GM12878 (cell line): Measurements from ENCODE around the gene ANKS1A.

Experiments used
- BRCA1 ChIP-seq: IDR thresholded peaks from 2 replicates; pipeline ENCODE4 v1.6.1; 2011; ENCODE audit warnings: low read depth, low read length, improper control_type of control experiment
- FOXK2 ChIP-seq: fragments of 450-650 bp; IDR thresholded peaks from 2 replicates; pipeline ENCODE4 v1.6.1; 2017; ENCODE audit warnings: mild to moderate bottlenecking, moderate library complexity
- POLR2A ChIP-seq: IDR thresholded peaks from 2 replicates; pipeline ENCODE4 v1.6.1; 2011; ENCODE audit warnings: low read depth, mild to moderate bottlenecking, low read length
- TF ChIP-seq, protein P1 (sequence below): IDR thresholded peaks from 2 replicates; pipeline ENCODE4 v1.6.1; 2012; ENCODE audit warnings: low read depth, low read length, improper control_type of control experiment
- TF ChIP-seq, protein P2 (sequence below), 3 experiments: IDR thresholded peaks in 2 of 3; conservative IDR thresholded peaks in 1 of 3; 2 replicates each; pipeline ENCODE4 v1.5.1; 2011; ENCODE audit warnings: low read depth in 3 of 3, low read length in 3 of 3, mild to moderate bottlenecking in 3 of 3, control low read depth in 2 of 3, moderate library complexity in 2 of 3, inconsistent platforms in 1 of 3, mixed read lengths in 1 of 3; ENCODE audit not compliant: control insufficient read depth in 2 of 3, insufficient read depth in 1 of 3; ENCODE audit errors: extremely low read depth in 1 of 3
- TF ChIP-seq, protein P3 (sequence below): IDR thresholded peaks from 2 replicates; pipeline ENCODE4 v1.6.1; 2011; ENCODE audit warnings: low read depth, low read length, improper control_type of control experiment, borderline replicate concordance
- TF ChIP-seq, protein P4 (sequence below): IDR thresholded peaks from 2 replicates; pipeline ENCODE4 v1.6.1; 2012; ENCODE audit warnings: low read depth, low read length, improper control_type of control experiment

DNA sequence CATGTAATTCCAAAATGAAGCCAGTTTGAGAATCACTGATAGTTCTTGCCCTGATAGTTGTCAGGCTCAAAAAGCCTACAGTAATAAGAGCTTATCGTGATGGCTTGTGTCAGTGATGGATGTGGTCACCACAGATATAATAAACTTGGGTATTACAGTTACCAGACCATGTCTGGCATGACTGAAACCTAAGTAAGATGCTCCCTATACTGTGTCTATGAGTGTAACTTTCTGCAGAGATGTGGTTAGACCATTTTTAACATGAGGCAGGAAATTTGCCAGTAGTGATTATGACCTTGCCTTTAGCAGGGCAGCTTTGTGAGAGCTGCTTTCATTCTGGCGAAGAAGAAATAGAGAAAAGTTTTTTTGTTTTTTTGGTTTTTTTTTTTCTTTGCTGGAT, 90.2 kb downstream of the ANKS1A start:
- TF ChIP-seq, protein P1, sequence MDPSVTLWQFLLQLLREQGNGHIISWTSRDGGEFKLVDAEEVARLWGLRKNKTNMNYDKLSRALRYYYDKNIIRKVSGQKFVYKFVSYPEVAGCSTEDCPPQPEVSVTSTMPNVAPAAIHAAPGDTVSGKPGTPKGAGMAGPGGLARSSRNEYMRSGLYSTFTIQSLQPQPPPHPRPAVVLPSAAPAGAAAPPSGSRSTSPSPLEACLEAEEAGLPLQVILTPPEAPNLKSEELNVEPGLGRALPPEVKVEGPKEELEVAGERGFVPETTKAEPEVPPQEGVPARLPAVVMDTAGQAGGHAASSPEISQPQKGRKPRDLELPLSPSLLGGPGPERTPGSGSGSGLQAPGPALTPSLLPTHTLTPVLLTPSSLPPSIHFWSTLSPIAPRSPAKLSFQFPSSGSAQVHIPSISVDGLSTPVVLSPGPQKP: no peak
- TF ChIP-seq, protein P2, sequence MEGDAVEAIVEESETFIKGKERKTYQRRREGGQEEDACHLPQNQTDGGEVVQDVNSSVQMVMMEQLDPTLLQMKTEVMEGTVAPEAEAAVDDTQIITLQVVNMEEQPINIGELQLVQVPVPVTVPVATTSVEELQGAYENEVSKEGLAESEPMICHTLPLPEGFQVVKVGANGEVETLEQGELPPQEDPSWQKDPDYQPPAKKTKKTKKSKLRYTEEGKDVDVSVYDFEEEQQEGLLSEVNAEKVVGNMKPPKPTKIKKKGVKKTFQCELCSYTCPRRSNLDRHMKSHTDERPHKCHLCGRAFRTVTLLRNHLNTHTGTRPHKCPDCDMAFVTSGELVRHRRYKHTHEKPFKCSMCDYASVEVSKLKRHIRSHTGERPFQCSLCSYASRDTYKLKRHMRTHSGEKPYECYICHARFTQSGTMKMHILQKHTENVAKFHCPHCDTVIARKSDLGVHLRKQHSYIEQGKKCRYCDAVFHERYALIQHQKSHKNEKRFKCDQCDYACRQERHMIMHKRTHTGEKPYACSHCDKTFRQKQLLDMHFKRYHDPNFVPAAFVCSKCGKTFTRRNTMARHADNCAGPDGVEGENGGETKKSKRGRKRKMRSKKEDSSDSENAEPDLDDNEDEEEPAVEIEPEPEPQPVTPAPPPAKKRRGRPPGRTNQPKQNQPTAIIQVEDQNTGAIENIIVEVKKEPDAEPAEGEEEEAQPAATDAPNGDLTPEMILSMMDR (IDR thresholded peaks at IDR 0.05 in 2 of 3, conservative IDR thresholded peaks at IDR 0.05 in 1 of 3; ENCODE audit: control insufficient read depth in 2 of 3, extremely low read depth in 1 of 3, insufficient read depth in 1 of 3, low read depth in 3 of 3, low read length in 3 of 3): no peak
- TF ChIP-seq BRCA1 (no peak), POLR2A (no peak), FOXK2 (no peak)
- TF ChIP-seq, protein P3, sequence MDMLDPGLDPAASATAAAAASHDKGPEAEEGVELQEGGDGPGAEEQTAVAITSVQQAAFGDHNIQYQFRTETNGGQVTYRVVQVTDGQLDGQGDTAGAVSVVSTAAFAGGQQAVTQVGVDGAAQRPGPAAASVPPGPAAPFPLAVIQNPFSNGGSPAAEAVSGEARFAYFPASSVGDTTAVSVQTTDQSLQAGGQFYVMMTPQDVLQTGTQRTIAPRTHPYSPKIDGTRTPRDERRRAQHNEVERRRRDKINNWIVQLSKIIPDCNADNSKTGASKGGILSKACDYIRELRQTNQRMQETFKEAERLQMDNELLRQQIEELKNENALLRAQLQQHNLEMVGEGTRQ: no peak
- TF ChIP-seq, protein P4, sequence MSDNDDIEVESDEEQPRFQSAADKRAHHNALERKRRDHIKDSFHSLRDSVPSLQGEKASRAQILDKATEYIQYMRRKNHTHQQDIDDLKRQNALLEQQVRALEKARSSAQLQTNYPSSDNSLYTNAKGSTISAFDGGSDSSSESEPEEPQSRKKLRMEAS: no peak
